Fibroblast of lung (primary cell): Measurements from ENCODE around the gene GPD1. TPM values are rescaled to one million over a fixed set of nuclear protein-coding genes. Genes with fewer than 3 reads are reported as not detected.

Experiments used
- DNase-seq, 2 donors: peaks; one replicate each; pipeline versions ENCODE4 v3.0.0 to v3.0.0-alpha.2; 2010; ENCODE audit warnings: low read depth in 2 of 2
- H2AFZ ChIP-seq: 2 replicates; pipeline ENCODE4 v1.5.1; 2012; ENCODE audit warnings: low read length, control low read depth, inconsistent platforms
- H3K27ac ChIP-seq: 2 replicates; pipeline ENCODE4 v1.5.1; 2011; ENCODE audit warnings: low read length, control low read depth; ENCODE audit not compliant: insufficient read depth
- H3K27me3 ChIP-seq: 2 replicates; pipeline ENCODE4 v1.5.1; 2011; ENCODE audit warnings: mild to moderate bottlenecking, low read length; ENCODE audit not compliant: control insufficient read depth, insufficient read depth
- H3K36me3 ChIP-seq: 2 replicates; pipeline ENCODE4 v1.5.1; 2011; ENCODE audit warnings: low read length; ENCODE audit not compliant: control insufficient read depth, insufficient read depth
- H3K4me1 ChIP-seq: 2 replicates; pipeline ENCODE4 v1.5.1; 2011; ENCODE audit warnings: low read length; ENCODE audit not compliant: control insufficient read depth, insufficient read depth; ENCODE audit errors: extremely low read depth
- H3K4me2 ChIP-seq: 2 replicates; pipeline ENCODE4 v1.5.1; 2011; ENCODE audit warnings: low read length, control low read depth; ENCODE audit not compliant: insufficient read depth; ENCODE audit errors: extremely low read depth
- H3K4me3 ChIP-seq, 4 experiments: fragments of 200-600 bp in 1 of 4; sonication (generic) in 1 of 4; replicated peaks in 1 of 4; 2 replicates each; pipeline ENCODE4 v1.5.1; 2011 to 2016; ENCODE audit warnings: low read length in 4 of 4, low read depth in 3 of 4, mild to moderate bottlenecking in 3 of 4, control low read depth in 2 of 4, inconsistent platforms in 1 of 4, mixed read lengths in 1 of 4; ENCODE audit not compliant: insufficient read depth in 1 of 4; ENCODE audit errors: control extremely low read depth in 1 of 4
- H3K79me2 ChIP-seq: 2 replicates; pipeline ENCODE4 v1.5.1; 2012; ENCODE audit warnings: mild to moderate bottlenecking, low read length, inconsistent platforms; ENCODE audit not compliant: control insufficient read depth, insufficient read depth
- H3K9ac ChIP-seq: 2 replicates; pipeline ENCODE4 v1.5.1; 2011; ENCODE audit warnings: mild to moderate bottlenecking, low read length, control low read depth; ENCODE audit not compliant: insufficient read depth
- H3K9me3 ChIP-seq: 2 replicates; pipeline ENCODE4 v1.5.1; 2012; ENCODE audit warnings: low read depth, low read length; ENCODE audit not compliant: control insufficient read depth, insufficient read depth
- H4K20me1 ChIP-seq: 2 replicates; pipeline ENCODE4 v1.5.1; 2011; ENCODE audit warnings: low read length; ENCODE audit not compliant: control insufficient read depth, insufficient read depth; ENCODE audit errors: extremely low read depth
- CTCF ChIP-seq, 2 donors: IDR thresholded peaks in 1 of 2; conservative IDR thresholded peaks in 1 of 2; 1 replicate in 1 of 2; 2 replicates in 1 of 2; pipeline ENCODE4 v1.5.1; 2011 to 2012; ENCODE audit warnings: low read length in 2 of 2, control low read depth in 1 of 2, inconsistent platforms in 1 of 2, low read depth in 1 of 2, mild to moderate bottlenecking in 1 of 2
- EZH2 ChIP-seq: IDR thresholded peaks from 2 replicates; pipeline ENCODE4 v1.5.1; 2012; ENCODE audit warnings: low read length, control low read depth, mild to moderate bottlenecking; ENCODE audit errors: missing control alignments
- polyA plus RNA-seq, 2 donors: library from polyadenylated mRNA; depleted of rRNA in 1 of 2; stranded (reverse) in 1 of 2; unstranded in 1 of 2; fragments of >200 nt; gene quantifications; 2 replicates each; pipeline ENCODE4 v1.2.1, GENCODE V29; 2011 to 2012; ENCODE audit warnings: missing spikeins in 1 of 2
- total RNA-seq: library from RNA; depleted of rRNA; stranded (reverse); fragments of >200 nt; gene quantifications from 2 replicates; pipeline ENCODE4 v1.2.1, GENCODE V29; 2014

GPD1 gene
- total and polyA plus RNA-seq, 2 donors (not counting 1 experiment from before 2014, with no cell fraction given): under 0.01 to 0.03 TPM

- TF ChIP-seq CTCF (conservative IDR thresholded peaks at IDR 0.05 in 1 of 2, IDR thresholded peaks at IDR 0.05 in 1 of 2; ENCODE audit: low read depth in 1 of 2, low read length in 2 of 2): no peak
- no peak for TF ChIP-seq EZH2
- DNase-seq: peak in 1 of 2 donors; percentile 39
Measured at GRCh38 chr12:50059440-50060119, 44.2 kb upstream of the GPD1 start.

GRCh38 chr12:50060120-50060468 is 43.7 kb upstream of the GPD1 start:
- TF ChIP-seq EZH2 (no peak), CTCF (conservative IDR thresholded peaks at IDR 0.05 in 1 of 2, IDR thresholded peaks at IDR 0.05 in 1 of 2; ENCODE audit: low read depth in 1 of 2, low read length in 2 of 2) (no peak)
- Histone ChIP-seq H4K20me1 (no peaks in the 10 kb centered on the region), H3K36me3 (no peaks in the 10 kb centered on the region), H2AFZ (no peak overlapping the region), H3K9me3 (no peaks in the 10 kb centered on the region), H3K4me1 (peaks cover 5% of the 10 kb centered on the region), H3K9ac (no peak overlapping the region), H3K27me3 (peaks cover 7% of the 10 kb centered on the region), H3K4me3 (no peak overlapping the region), H3K4me2 (no peak overlapping the region), H3K79me2 (no peaks in the 10 kb centered on the region), H3K27ac (no peak overlapping the region)
- no peak for DNase-seq

More at GRCh38 chr12:50059440-50060119, 44.2 kb upstream of the GPD1 start:
- no peak overlapping the region for H3K4me3 ChIP-seq
- H2AFZ ChIP-seq: no peak overlapping the region
- H3K27ac ChIP-seq: no peak overlapping the region
- H3K4me1 ChIP-seq: peaks cover 5% of the 10 kb centered on the region
- no peak overlapping the region for H3K4me2 ChIP-seq
- no peaks in the 10 kb centered on the region for H3K9me3 ChIP-seq
- no peaks in the 10 kb centered on the region for H3K79me2 ChIP-seq
- no peak overlapping the region for H3K9ac ChIP-seq
- H3K27me3 ChIP-seq: peaks cover 7% of the 10 kb centered on the region
- H4K20me1 ChIP-seq: no peaks in the 10 kb centered on the region
- no peaks in the 10 kb centered on the region for H3K36me3 ChIP-seq

- Histone ChIP-seq H3K27ac (no peak overlapping the region), H2AFZ (no peak overlapping the region), H3K79me2 (no peaks in the 10 kb centered on the region), H4K20me1 (no peaks in the 10 kb centered on the region), H3K4me2 (no peak overlapping the region), H3K9ac (no peak overlapping the region), H3K4me1 (peaks cover 7% of the 10 kb centered on the region), H3K9me3 (no peaks in the 10 kb centered on the region), H3K4me3 (no peak overlapping the region), H3K36me3 (no peaks in the 10 kb centered on the region), H3K27me3 (peaks cover 7% of the 10 kb centered on the region)
- TF ChIP-seq EZH2 (no peak), CTCF (conservative IDR thresholded peaks at IDR 0.05 in 1 of 2, IDR thresholded peaks at IDR 0.05 in 1 of 2; ENCODE audit: low read depth in 1 of 2, low read length in 2 of 2) (no peak)
- DNase-seq: no peak
Measured at GRCh38 chr12:50061171-50061570, 42.6 kb upstream of the GPD1 start.
